GM21529 (cell line): ENCODE data around the gene MYH7.
"Not testable (repeated sequence)": the region's sequence is repeated elsewhere in the genome, so short reads cannot be mapped to it uniquely, and the experiment has no call there.

Source experiments
- ATAC-seq: cut with Tn5 transposase; IDR thresholded peaks from one replicate; pipeline ENCODE4 v1.9.1; 2021; ENCODE audit not compliant: unreplicated experiment

The MYH7 gene

GRCh38 chr14:23387916-23388882 lies 47.3 kb downstream of the MYH7 start:
- no peak for ATAC-seq

GRCh38 chr14:23386999-23387398 lies 48.5 kb downstream of the MYH7 start:
- no peak for ATAC-seq

- not testable (repeated sequence) for ATAC-seq
Observed at GRCh38 chr14:23386266-23386657, 49.2 kb downstream of the MYH7 start.

- ATAC-seq = no peak
Observed at GRCh38 chr14:23385642-23386265, 49.7 kb downstream of the MYH7 start.

- no peak for ATAC-seq
Observed at GRCh38 chr14:23385244-23385641, 50.2 kb downstream of the MYH7 start.

- no peak for ATAC-seq
Observed at GRCh38 chr14:23384364-23385080, 50.9 kb downstream of the MYH7 start.

- ATAC-seq = no peak
Observed at GRCh38 chr14:23382731-23383440, 52.6 kb downstream of the MYH7 start.

GRCh38 chr14:23382276-23382675 lies 53.2 kb downstream of the MYH7 start:
- ATAC-seq = no peak

- no peak for ATAC-seq
Observed at GRCh38 chr14:23381871-23382270, 53.6 kb downstream of the MYH7 start.

GRCh38 chr14:23380976-23381375 lies 54.5 kb downstream of the MYH7 start:
- no peak for ATAC-seq

- no peak for ATAC-seq
Observed at GRCh38 chr14:23380197-23380914, 55.1 kb downstream of the MYH7 start.

- ATAC-seq = no peak
Observed at GRCh38 chr14:23379366-23380196, 55.9 kb downstream of the MYH7 start.

GRCh38 chr14:23378612-23379220 lies 56.7 kb downstream of the MYH7 start:
- ATAC-seq = no peak

- no peak for ATAC-seq
Observed at GRCh38 chr14:23377573-23378563, 57.6 kb downstream of the MYH7 start.

- ATAC-seq = no peak
Observed at GRCh38 chr14:23377198-23377550, 58.3 kb downstream of the MYH7 start.

- no peak for ATAC-seq
Observed at GRCh38 chr14:23376482-23377197, 58.8 kb downstream of the MYH7 start, which contains the start of gene CMTM5. CMTM5 (plus strand) TSS chr14:23377046; CDS start chr14:23377252, 206 bp downstream.
